GM18498 (cell line): ENCODE results near the gene PHF20.
"Not testable (repeated sequence)": the region's sequence is repeated elsewhere in the genome, so short reads cannot be mapped to it uniquely, and the experiment has no call there.

Source experiments
- ATAC-seq: cut with Tn5 transposase; IDR thresholded peaks from one replicate; pipeline ENCODE4 v1.9.1; 2021; ENCODE audit warnings: mild to moderate bottlenecking, moderate library complexity; ENCODE audit not compliant: unreplicated experiment

The PHF20 gene

DNA sequence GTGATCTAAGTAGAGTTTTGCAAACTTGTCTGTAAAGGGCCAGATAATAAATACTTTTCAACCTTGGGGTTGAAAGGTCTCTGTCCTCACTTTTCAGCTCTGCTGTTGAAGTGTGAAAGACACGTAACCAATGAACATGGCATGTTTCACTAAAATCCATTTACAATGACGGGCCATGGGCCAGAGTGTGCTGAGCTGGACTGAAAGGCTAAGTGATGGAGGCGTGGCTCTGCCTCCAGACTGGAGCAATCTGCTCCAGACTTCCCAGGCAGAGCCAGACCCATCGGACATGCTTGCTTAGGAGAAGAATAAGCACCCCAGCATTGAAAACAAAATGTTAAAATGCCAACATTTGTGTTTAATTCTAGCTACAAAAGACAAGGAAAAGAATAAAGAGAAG is 141.1 kb downstream of the PHF20 start:
- ATAC-seq = no peak

DNA sequence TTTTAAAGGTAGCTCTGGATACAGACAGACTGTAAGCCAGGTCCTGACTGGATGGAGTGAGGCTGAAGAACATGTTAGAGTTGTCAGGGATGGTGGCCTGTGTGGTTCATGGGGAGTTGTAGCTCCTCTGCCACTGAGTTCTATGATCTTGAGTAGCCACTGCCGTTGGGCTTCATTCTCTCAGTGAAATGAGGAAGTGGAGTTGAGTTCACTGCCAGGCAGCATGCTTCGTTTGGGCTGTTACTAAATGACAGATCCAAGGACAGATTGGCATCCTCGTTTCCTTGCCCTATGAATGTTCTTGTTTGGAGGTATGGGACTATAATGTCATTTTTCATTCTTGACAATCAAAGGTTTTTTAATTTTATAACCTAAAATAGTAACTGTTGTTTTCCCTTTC is 145.3 kb downstream of the PHF20 start:
- ATAC-seq = no peak

DNA sequence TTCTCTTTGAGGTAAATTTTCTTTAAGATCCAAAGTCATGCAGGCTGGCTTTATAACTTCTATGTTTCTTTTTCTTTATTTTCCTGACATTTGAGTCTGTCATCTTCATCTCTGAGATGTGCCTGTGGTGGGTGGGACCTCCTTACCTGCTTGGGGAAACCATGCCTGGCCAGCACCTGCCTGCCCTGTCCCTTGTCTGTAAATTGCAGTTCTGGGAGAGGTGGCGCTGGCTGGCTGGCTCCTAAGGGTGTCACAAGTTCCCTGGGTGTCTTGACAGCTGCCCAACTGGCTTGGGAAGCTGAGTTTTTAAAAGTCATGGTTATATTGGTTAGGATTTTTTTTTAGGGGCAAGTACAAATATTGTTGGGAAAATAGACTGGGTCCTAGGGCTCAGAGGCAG is 146.2 kb downstream of the PHF20 start:
- no peak for ATAC-seq

DNA sequence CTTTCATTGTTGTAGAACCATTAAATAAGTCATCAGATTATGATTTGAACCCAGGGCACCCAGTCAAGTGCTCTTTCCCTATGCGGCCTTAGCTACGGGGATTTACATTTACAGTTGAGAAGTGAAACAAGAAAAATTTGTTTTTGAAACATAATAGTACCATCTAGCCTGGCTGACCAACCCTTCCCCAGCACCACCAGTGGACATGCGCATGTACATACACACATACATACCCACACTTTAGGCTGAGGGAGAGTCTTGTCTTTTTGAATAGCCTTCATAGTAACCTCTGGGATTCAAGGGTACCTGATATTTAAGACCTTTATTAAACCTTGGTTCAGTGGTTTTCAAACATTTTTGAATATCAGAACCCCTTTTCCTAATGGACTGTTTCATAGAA is 148.7 kb downstream of the PHF20 start:
- no peak for ATAC-seq

DNA sequence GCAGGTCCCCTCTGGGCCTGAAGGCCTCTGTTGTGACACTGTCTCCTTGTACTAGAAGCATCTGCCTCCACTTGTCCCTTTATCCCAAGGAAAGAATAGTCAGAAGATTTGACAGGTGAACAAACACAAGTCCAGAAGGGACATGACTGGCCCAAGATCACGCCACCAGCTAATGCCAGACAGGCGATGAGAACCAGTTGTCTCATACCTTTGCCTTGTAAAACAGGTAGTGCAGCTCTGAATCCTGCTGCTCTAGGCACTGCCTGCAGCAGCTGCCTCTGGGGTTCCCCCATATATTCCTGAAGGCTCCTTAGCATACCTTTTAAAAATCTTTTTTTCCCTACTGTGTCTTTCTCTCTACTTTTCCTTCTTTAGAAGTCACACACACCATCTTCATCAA is 157.5 kb downstream of the PHF20 start:
- ATAC-seq = no peak

DNA sequence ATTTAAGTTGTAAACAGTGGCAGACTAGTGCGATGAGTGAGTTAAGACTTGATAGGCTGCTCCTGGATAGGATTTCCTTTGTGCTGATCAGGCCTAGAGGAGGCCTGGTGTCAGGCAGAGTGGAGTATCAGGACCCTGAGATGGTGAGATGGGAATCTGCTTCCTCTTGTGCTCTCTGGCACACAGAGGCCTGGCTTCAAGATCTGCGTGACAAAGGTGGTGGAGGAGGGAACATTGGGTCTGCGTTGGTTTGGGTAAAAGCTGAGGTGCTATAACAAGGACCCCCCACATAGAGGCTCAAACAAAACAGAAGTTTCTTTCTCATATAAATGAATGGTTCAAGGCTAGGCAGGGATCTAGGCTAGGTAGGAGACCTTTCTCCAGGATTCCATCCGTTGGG is 162.2 kb downstream of the PHF20 start:
- ATAC-seq = no peak

DNA sequence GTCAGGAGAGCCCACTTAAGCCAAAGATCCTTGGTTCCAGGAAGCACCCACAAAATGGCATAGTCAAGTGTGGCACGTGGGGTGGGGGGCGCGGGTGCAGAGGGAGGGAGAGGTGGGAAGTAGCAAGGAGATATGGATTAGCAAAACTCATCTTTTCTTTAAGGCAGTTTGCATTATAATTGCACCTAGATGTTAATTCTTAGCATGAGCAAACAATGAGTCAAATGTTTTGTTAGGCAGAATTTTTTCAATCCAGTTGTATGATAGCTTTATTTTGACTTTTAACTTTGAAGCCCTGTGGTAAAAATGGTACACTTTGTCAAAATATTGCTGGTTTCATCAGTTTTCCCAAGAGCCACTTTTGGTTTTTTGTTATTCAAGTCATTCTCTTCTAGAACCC is 167.4 kb downstream of the PHF20 start:
- no peak for ATAC-seq

DNA sequence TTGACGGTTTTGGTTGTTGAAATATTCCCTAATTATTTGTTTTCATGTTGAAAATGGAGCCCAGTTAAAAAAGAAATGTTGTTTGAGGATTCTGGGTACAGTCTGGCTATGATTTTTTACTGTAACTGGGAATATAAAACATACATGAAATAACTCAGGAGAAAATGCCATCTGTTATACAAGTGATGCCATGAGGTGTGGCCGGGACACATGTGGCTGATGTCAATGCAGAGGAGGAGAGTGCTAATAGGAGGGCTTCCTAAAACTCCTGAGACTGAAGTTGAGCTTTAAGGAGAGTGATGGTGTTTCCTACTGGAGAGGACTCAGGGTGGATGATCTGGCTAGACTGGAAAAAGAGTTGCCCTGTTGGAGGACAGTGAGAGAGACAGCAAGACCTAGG is 169.8 kb downstream of the PHF20 start:
- no peak for ATAC-seq

DNA sequence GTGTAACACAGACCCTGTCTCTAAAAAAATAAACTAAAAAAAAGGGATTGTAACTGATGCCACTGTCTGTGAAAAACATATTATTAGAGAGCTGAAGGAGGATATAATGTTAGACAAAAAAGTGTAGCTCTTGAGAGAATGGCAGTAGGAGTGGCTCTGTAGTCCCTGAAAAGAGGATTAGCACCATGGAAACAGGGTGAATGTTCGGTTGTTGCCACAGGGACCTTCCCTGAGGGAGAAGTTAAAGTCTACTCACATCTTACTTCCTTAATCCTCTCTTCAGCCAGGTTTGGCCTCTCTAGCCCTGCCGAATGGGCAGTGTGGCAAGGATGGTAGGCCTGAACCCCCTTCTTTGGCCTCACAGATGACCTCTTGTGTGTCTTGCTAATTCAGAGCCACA is 170.4 kb downstream of the PHF20 start:
- no peak for ATAC-seq

DNA sequence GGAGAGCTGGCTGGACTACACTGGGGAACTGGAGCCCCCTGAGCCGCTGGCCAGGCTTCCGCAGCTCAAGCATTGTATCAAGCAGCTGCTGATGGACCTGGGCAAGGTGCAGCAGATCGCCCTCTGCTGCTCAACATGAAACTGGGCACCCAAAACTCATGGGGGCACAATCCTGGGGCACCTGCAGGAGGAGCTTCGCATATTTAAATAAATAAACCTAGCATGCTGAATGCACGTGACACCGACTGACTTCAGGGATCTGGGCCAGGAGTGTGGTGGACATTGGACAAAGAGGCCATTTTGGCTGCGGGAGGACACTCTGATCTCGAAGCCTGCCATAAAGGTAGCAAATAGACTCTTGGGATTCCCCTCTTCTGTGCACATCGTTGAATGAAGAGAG is 175.7 kb downstream of the PHF20 start:
- ATAC-seq = no peak

DNA sequence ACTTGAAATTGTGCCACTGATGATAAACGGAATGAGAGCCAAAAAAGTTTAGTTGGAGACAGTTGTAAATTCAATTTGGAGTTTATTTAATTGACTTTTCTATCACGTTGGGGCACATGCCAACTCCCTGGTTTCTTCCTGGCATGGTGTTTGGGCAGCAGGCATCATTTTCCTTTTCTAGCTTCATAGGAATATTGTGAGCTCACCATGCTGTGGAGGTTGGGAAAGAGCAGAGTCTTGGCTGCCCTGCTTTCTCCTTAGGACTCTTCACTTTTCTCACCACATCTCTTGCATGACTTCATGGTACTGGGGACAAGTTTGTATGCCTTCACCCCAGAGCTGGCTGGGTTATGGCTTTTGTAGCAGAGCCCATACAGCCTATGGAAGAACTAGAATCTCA is 176.1 kb downstream of the PHF20 start:
- no peak for ATAC-seq

DNA sequence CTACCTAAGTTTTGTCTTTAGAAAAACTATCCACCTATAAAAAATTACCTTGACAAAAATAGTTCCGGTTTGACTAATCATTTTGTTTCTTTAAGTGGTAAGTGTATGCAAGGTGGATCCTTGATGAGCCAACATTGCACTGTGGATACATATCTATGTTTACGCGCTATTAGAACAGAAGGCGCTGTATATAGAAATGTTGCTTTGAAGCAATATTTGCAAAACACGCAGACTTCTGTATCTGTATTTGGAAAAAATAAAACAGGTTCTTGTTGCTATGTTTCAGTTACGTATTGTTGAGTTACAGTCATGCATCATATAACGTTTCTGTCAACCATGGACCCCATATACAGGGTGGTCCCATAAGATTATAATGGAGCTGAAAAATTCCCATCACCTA is 178.3 kb downstream of the PHF20 start:
- no peak for ATAC-seq

DNA sequence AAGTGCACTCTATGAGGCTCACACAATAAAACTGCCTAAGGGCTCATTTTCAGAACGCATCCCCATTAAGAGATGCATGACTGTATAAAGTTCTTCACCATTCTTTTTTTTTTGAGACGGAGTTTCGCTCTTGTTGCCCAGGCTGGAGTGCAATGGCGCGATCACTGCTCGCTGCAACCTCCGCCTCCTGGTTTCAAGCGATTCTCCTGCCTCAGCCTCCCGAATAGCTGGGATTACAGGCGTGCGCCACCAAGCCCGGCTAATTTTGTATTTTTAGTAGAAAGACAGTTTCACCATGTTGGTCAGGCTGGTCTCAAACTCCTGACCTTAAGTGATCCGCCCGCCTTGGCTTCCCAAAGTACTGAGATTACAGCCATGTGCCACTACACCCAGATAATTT is 180.3 kb downstream of the PHF20 start:
- not testable (repeated sequence) for ATAC-seq

DNA sequence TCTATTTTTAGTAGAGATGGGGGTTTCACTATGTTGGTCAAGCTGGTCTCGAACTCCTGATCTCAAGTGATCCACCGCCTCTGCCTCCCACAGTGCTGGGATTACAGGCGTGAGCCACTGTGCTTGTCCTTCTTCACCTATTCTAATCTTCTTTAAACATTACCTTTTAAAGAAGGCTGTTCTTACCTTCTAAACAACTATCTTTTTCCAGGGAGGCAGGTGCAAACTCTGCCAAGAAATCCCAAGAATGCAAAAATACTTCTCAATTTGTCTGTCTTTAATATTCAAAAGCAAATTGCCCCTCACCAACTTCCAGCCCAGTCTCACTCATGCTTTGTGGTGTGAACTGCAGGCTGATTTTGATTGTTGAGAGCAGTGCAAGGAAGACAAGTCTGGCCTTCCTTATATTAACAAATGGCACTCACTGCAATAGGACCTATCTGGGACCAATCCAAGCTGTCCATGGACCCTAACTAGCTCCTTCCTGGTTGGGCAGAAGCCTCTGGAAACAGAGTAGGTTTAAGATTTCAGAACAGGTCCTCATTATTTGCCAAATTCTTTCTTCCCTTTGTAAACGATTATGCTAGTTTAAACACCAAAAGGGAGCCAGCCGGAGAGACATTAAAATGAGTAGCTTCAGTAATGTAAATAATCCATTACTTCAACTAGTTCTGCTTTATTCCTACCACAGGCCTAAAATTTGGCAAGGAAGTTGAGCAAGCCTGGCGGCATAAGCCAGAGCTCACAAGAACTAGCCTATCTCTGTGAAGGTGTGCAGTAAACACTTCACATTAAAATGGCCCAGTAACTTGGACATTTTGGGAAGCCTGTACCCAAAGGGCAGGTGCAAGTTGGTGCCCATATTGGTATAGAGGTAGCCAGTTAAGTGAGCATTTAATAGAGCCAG is 180.9 kb downstream of the PHF20 start:
- no peak for ATAC-seq

DNA sequence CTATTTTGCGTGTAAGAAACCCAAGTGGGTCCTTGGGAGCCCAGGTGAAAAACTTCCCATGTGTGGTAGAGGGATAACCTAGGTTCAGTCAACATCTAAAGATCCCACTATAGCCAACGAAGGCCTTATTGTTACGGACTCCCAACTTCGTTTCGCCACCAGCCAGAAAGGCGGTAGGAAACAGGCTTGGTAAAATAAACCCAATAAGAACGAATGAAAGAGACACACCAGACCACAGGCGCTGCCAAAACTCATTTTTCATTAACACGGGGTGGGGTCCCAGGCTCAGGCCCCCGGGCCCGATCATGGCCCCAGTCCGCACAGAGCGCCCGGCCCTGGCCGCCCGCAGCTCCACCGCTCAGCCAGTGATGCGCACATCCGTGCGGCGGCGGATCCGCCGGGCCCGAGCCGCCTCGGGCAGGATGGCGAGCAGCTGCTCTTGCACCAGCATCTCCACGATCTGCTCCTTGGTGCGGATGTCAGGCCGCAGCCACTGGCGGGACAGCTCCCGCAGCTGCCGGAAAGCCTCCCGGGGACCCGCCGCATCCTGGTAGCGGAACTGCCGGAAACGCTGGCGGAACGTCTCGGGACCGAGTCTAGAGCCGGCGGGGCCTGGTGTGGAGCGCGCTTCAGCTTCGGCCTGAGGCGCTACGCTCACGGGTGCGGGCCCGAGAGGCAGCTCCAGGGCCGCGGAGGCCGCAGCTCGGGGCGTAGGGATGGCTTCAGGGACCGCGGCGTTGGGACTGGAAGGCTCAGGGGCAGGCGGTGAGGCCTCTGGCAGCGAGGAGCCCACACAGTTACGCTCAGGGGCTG is 181.8 kb downstream of the PHF20 start:
- ATAC-seq = peak; percentile 29

DNA sequence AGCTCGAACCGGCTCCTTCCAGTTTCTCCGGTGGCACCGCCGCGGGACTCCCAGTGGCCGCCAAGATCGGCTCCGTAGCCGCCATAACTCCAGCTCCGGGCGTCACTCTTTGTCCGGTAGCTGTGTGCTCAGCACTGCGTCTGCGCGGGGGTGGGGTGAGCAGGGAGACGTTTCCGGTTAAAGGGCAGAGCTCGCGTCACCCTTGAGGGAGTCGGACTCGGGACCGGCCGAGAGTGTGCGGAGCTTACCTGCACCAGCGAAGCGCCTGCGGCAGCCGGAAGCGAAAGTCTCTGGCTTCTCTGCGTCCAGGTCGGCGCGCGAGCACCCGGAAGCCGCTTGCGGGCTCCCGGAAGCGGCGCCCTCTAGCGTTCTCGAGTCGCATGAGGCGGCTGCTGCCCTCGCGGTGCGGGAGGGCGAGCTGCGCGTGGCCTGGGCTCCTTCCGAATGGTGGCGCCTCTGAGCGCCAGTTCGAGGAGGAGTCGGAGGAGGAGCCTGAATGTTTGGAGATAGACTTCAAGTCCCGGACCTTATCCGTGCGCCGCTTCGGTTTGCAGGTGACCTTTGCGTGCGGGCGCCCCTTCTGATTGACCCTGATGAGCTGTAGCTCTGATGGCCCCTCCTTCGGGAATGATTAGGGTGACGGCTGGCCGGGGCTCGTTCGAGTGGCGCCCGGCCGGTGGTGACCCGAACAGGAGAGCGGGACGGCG is 182.5 kb downstream of the PHF20 start, which contains the start of gene SCAND1:
TSS of gene SCAND1 (minus strand) at position 303 of the 707 bp plus-strand sequence. CDS start at position 85, 218 bp downstream.
- ATAC-seq = peak; percentile 91

DNA sequence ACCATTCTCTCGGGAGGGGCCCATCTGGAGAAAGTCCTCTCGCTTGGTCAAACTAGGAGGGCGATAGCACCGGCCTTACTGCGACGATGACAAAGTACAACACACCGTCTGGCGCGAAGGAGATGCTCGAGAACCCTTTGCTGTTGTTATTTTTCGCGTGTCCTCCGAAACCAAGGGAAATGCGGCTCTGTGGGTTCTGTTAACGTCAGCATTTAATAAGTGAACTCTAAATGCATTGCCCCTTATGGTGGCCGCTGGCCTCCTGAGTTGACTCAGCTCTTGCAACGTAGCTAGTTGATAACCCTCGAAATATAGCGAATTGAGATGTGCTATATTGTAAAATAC is 183.1 kb downstream of the PHF20 start:
- ATAC-seq = no peak

DNA sequence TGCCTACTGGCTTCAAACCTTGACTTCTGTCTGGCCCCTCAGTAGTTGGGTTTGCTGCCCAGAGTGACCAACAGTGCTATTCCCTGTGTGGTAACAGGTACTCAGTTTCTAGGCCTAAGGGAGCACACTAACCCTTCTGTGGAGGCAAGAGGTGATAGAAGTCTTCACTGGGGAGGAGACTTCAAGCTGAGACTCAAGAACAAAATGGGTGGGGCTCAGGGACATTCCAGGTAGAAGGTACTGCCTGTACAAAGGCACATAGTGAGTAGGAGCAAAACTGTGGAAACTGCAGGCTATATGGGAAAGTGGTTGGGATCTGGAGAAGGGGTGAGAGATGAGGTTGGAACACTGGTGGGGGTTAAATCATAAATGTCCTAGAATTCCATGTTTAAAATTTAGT is 184.8 kb downstream of the PHF20 start:
- no peak for ATAC-seq

DNA sequence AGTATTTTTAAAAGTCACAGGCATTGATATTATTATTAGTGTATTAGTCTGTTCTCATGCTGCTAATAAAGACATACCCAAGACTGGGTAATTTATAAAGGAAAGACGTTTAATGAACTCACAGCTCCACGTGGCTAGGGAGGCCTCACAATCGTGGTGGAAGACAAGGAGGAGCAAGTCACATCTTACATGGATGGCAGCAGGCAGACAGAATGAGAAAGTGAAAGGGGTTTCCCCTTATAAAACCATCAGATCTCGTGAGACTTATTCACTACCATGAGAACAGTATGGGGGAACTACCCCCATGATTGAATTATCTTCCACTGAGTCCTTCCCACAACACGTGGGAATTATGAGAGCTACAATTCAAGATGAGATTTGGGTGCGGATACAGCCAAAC is 187.5 kb downstream of the PHF20 start:
- not testable (repeated sequence) for ATAC-seq

DNA sequence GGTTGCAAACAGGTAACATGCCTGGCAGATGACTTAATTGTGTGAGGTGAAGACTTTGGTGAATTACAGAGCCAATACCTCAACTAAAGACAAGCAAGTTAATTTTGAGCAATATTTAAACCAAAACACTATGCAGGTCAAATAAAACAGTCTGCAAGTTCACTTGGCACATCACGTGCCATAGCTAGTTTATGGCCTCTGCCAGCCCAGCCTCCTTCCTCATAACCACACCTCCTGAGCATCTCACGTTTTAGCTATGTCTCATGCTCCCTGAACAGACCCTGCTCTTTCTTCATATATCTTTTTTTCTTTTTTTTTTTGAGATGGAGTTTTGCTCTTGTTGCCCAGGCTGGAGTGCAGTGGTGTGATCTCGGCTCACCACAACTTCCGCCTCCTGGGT is 192.1 kb downstream of the PHF20 start:
- no peak for ATAC-seq

DNA sequence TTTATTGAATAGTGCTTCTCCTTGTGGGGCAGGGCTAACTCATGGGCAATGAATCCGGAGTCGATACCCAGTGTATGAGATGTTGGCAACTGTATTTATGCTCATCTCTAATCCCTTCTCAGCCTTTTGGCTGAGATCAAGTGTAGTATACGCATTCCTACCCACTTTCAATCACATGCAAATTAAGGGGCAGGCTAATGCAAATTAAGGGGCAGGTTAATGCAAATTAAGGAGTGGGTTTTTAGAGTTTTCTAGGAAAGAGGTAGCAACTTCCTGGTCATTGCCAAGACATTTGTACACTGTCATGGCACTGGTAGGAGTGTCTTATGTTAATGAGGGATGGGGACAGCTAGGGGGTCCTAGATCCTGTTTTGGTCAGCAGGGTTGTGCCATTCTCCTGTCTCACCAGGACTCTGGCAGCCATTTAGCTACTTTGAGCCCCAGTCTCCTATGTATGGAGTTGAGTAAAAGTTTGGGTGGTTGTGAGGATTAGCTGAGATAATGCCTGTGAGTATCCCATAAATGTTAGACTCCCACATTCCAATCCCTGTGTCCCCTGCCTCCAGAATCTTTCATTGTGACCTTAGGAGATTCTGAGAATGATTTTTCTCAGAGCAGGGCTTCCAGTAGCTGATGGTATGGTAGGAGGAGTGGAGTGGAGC is 196.3 kb downstream of the PHF20 start, which contains the start of gene CNBD2:
TSS of gene CNBD2 (plus strand) at position 612 of the 662 bp plus-strand sequence. CDS start 173 bp downstream, outside the sequence.
- ATAC-seq = no peak
